Measurements from ENCODE around the gene PRDM16.
"Not testable (repeated sequence)": the region's sequence is repeated elsewhere in the genome, so short reads cannot be mapped to it uniquely, and the experiment has no call there.

The PRDM16 gene

GRCh38 chr1:3160647-3161145 lies 91.7 kb downstream of the PRDM16 start:
- no peak for DNase-seq

DNA sequence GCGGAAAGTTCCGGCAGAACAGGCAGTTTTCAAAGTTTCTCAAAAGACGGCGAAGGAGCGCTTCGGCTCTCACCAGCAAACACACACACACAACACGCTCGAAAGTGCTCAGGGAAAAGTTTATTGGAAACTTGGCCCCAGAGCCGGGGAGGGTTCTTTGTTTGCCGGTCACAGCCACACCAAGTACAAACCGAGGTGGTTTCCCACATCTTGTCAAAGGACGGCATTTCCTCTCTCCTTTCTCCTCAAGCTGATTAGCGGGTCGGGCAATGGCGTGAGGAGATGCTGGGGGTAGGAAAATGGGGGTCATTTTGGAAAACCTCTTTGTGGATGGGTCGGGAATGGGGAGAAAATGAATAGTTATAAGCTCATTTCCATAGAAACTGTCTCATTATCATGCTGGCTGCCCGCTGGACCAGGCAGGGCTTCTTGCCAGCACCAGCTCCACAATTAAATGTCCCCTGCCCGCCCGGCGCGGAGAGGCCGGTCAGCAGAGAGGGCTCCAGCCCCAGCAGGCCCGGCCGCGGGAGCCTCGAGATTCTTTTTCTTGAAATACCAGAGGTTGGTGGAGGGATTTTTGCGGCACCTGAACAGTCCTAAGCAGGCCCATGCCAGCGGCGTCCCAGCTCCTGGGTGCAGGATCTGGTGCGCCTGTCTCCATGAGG lies 92.3 kb downstream of the PRDM16 start:
- Histone ChIP-seq H3K4me3 (ENCODE audit: low read depth, low read length) (no peak overlapping the region), H3K27ac (no peak overlapping the region), H3K36me3 (no peaks in the 10 kb centered on the region), H3K9me3 (ENCODE audit: severe bottlenecking) (no peaks in the 10 kb centered on the region), H3K27me3 (ENCODE audit: insufficient read depth, low read depth, severe bottlenecking) (no peaks in the 10 kb centered on the region)
- no peak for DNase-seq
- TF ChIP-seq, protein P1, sequence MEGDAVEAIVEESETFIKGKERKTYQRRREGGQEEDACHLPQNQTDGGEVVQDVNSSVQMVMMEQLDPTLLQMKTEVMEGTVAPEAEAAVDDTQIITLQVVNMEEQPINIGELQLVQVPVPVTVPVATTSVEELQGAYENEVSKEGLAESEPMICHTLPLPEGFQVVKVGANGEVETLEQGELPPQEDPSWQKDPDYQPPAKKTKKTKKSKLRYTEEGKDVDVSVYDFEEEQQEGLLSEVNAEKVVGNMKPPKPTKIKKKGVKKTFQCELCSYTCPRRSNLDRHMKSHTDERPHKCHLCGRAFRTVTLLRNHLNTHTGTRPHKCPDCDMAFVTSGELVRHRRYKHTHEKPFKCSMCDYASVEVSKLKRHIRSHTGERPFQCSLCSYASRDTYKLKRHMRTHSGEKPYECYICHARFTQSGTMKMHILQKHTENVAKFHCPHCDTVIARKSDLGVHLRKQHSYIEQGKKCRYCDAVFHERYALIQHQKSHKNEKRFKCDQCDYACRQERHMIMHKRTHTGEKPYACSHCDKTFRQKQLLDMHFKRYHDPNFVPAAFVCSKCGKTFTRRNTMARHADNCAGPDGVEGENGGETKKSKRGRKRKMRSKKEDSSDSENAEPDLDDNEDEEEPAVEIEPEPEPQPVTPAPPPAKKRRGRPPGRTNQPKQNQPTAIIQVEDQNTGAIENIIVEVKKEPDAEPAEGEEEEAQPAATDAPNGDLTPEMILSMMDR (IDR thresholded peaks at IDR 0.05; ENCODE audit: low read depth, low read length): no peak

More at GRCh38 chr1:3160647-3161145, 91.7 kb downstream of the PRDM16 start:
- Histone ChIP-seq H3K9me3 (ENCODE audit: severe bottlenecking) (no peaks in the 10 kb centered on the region), H3K36me3 (no peaks in the 10 kb centered on the region), H3K27me3 (ENCODE audit: insufficient read depth, low read depth, severe bottlenecking) (no peaks in the 10 kb centered on the region), H3K27ac (no peak overlapping the region), H3K4me3 (ENCODE audit: low read depth, low read length) (no peak overlapping the region)
- TF ChIP-seq, protein P1 (IDR thresholded peaks at IDR 0.05; ENCODE audit: low read depth, low read length): no peak

- no peak overlapping the region for H3K27ac ChIP-seq
- no peaks in the 10 kb centered on the region for H3K36me3 ChIP-seq
- H3K27me3 ChIP-seq (ENCODE audit: insufficient read depth, low read depth, severe bottlenecking): no peaks in the 10 kb centered on the region
- TF ChIP-seq, protein P1 (IDR thresholded peaks at IDR 0.05; ENCODE audit: low read depth, low read length): no peak
- no peak for DNase-seq
- H3K4me3 ChIP-seq (ENCODE audit: low read depth, low read length): no peak overlapping the region
- H3K9me3 ChIP-seq (ENCODE audit: severe bottlenecking): no peaks in the 10 kb centered on the region
Observed at GRCh38 chr1:3162322-3162882, 93.4 kb downstream of the PRDM16 start.

DNA sequence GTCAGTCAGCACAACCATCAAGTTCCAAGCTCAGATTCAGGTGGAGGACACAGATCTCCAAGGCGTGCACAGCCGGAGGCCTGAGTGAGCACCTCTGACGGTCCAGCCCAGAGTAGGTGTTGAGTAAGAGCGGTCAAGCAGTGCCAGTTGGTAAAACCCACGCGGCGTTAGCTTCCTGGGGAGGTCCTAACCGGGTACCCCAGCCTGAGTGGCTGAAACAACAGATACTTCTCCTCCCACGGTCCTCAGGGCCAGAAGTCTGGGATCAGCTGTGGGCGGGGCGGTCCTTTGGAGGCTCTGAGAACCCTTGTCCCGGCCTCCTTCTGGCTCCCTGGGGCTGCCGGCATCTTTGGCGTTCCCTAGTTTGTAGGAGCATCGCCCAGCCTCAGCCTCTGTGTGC lies 94.4 kb downstream of the PRDM16 start:
- no peaks in the 10 kb centered on the region for H3K27me3 ChIP-seq (ENCODE audit: insufficient read depth, low read depth, severe bottlenecking)
- no peak for DNase-seq
- TF ChIP-seq, protein P1 (IDR thresholded peaks at IDR 0.05; ENCODE audit: low read depth, low read length): no peak
- H3K27ac ChIP-seq: no peak overlapping the region
- H3K36me3 ChIP-seq: no peaks in the 10 kb centered on the region
- no peak overlapping the region for H3K4me3 ChIP-seq (ENCODE audit: low read depth, low read length)
- H3K9me3 ChIP-seq (ENCODE audit: severe bottlenecking): no peaks in the 10 kb centered on the region

GRCh38 chr1:3164671-3165070 lies 95.7 kb downstream of the PRDM16 start:
- TF ChIP-seq, protein P1 (IDR thresholded peaks at IDR 0.05; ENCODE audit: low read depth, low read length): no peak
- Histone ChIP-seq H3K4me3 (ENCODE audit: low read depth, low read length) (no peak overlapping the region), H3K27ac (no peak overlapping the region), H3K36me3 (no peaks in the 10 kb centered on the region), H3K9me3 (ENCODE audit: severe bottlenecking) (no peaks in the 10 kb centered on the region), H3K27me3 (ENCODE audit: insufficient read depth, low read depth, severe bottlenecking) (no peaks in the 10 kb centered on the region)
- DNase-seq: no peak

DNA sequence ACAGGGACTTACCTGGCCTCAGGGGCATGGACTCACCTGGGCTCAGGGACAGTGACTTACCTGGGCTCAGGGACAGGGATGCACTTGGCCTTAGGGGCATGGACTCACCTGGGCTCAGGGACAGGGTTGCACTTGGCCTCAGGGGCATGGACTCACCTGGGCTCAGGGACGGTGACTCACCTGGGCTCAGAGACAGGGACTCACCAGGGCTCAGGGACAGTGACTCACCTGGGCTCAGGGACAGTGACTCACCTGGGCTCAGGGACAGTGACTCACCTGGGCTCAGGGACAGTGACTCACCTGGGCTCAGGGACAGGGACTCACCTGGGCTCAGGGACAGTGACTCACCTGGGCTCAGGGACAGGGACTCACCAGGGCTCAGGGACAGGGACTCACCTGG lies 96.2 kb downstream of the PRDM16 start:
- DNase-seq; H3K9me3 ChIP-seq (ENCODE audit: severe bottlenecking); H3K4me3 ChIP-seq (ENCODE audit: low read depth, low read length); H3K27me3 ChIP-seq (ENCODE audit: insufficient read depth, low read depth, severe bottlenecking); H3K36me3 ChIP-seq; H3K27ac ChIP-seq: not testable (repeated sequence)

All from WERI-Rb-1 (cell line).